HG02759 (cell line): Measurements from ENCODE around the gene DEPDC5.
A peak's percentile ranks its signal among the peaks of the same experiment; 100 is the strongest.
"Not testable (repeated sequence)": the region's sequence is repeated elsewhere in the genome, so short reads cannot be mapped to it uniquely, and the experiment has no call there.

Source experiments
- ATAC-seq: cut with Tn5 transposase; IDR thresholded peaks from one replicate; pipeline ENCODE4 v1.9.1; 2021; ENCODE audit warnings: mild to moderate bottlenecking, moderate library complexity; ENCODE audit not compliant: unreplicated experiment

The DEPDC5 gene

GRCh38 chr22:31753634-31754501, at the start of gene DEPDC5:
DEPDC5 (plus strand) TSS chr22:31754019; CDS start chr22:31754922, 903 bp downstream.
- ATAC-seq = peak; percentile 78

GRCh38 chr22:31707519-31707918, 46.3 kb upstream of the DEPDC5 start:
- no peak for ATAC-seq

DNA sequence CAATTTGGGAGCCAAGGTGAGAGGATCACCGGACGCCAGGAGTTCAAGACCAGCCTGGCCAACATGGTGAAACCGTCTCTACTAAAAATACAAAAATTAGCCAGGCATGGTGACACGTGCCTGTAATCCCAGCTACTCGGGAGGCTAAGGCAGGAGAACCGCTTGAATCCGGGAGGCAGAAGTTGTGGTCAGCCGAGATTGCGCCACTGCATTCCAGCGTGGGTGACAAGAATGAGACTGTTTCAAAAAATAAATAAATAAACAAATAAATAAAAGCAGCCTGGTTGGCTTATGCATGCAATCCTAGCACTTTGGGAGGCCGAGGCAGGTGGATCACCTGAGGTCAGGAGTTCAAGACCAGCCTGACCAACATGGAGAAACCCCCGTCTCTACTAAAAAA, 42.6 kb upstream of the DEPDC5 start:
- not testable (repeated sequence) for ATAC-seq

DNA sequence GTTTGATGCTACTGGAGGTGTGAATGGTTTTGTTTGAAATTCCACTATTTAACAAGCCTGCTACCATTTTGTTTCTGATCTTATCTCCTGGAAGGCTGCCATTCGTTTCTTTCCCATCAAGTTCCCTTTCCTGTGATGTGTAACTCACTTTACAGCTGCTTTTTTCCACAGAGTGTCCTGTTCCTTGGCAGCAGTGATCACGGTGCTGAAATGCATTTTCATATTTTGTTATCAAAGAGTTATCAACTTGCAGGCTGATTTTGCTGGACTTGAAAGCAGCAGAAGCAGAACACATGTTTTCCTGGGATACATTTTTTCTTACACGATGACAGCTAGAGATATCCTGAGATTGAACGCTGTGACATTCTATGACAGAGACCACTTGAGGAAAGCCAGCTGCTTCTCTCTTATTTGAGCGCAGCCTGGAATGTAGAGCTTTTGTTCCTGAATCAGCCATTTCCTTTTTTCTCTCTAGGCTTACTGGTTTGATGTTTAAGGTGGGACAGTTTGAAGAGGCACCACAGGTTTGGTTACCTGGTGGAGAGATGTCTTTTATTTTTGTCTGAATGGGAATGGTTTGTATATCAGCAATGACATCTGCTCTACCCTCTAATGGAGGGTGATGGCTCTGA, 38.6 kb upstream of the DEPDC5 start:
- ATAC-seq = no peak

GRCh38 chr22:31719850-31720471, 33.9 kb upstream of the DEPDC5 start:
- no peak for ATAC-seq

- ATAC-seq = no peak
Measured at GRCh38 chr22:31723723-31724122, 30.1 kb upstream of the DEPDC5 start.

GRCh38 chr22:31726692-31727091, 27.1 kb upstream of the DEPDC5 start:
- no peak for ATAC-seq

- ATAC-seq = no peak
Measured at GRCh38 chr22:31728857-31729256, 25.0 kb upstream of the DEPDC5 start.

- no peak for ATAC-seq
Measured at GRCh38 chr22:31730344-31730711, 23.5 kb upstream of the DEPDC5 start.

DNA sequence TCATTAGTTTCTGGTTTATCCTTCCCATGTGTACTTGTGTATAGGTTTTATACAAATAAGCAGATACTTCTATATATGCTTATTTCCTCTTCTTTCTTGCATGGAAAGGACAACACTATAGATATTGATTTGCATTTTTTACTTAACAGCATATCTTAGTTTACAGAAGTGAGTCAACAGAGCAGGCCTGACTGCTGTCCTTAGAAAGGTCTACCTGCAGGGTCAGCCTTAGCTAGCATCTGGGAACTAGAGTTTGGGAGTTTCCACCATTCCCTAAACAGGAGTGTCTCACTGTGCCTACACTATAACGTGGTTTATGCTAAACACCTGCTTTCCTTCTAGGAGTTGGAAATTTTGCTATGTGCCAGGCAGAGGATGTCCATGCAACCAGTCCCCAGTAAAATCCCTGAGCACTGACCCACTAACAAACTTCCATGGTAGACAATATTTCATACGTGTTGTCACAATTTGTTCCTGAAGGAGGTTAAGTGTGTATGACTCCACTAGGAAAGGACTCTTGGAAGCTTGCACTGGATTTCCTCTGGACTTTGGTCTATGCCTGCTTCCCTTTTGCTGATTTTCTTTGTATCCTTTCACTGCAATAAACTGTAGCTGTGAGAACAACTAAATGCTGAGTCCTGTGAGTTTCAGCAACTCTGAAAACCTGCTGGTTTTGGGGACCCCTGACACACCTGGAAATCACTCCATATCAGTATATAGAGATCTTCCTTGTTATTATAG, 21.6 kb upstream of the DEPDC5 start:
- no peak for ATAC-seq

DNA sequence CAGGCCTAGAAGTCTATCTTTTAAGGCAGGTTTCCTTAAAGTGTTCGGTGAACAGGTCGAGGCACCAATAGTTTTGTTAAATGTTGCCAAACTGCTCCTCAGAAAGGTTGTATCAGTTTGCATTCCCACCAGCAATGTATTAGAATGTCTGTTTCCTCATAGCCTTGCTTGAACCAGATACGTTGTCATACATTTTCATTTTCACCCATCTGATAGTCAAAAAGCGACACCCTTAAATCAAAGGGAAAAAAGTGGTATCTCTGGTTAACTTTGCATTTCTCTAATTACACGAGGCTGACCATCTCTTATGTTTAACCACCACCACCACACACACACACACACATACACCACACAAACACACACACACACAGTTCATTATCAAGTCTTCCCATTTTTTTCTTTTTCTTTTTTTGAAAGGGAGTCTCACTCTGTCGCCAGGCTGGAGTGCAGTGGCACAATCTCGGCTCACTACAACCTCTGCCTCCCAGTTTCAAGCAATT, 20.2 kb upstream of the DEPDC5 start:
- no peak for ATAC-seq

DNA sequence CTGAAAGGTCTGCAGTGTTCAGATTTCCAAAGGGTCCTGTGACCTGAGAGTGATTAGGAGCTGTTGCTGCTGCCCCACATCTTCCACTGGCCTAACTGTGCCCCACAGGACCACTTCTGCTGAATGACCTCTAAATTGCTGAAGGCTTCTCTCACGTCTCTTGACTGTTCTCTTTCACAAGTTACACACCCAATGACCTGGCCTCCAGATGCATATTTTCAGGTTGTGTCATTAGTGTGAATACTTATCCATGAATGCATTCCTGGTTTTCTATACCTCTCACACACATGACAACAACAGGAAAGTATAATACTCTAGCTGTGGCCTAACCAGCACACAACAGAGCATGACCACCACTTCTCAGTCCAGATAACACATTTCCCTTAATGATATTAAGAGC, 19.3 kb upstream of the DEPDC5 start:
- no peak for ATAC-seq

- ATAC-seq = no peak
Measured at GRCh38 chr22:31736458-31736857, 17.4 kb upstream of the DEPDC5 start.

DNA sequence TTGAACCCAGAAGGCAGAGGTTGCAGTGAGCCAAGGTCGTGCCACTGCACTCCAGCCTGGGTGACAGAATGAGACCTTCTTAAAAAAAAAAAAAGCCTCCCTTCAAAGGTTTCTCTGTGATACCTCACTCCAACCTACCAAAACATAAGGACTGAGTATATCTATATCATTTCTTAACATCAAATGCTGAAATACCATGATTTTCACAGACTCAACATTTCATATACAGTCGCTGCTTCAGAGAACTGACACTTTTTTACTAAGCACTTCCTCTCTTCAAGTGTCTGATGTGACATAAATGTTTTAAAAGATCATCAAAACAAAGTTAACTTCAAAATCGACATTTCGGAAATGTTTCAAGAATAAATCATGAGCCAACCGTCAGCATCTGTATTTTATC, 15.9 kb upstream of the DEPDC5 start:
- no peak for ATAC-seq

GRCh38 chr22:31738566-31738965, 15.3 kb upstream of the DEPDC5 start:
- no peak for ATAC-seq

DNA sequence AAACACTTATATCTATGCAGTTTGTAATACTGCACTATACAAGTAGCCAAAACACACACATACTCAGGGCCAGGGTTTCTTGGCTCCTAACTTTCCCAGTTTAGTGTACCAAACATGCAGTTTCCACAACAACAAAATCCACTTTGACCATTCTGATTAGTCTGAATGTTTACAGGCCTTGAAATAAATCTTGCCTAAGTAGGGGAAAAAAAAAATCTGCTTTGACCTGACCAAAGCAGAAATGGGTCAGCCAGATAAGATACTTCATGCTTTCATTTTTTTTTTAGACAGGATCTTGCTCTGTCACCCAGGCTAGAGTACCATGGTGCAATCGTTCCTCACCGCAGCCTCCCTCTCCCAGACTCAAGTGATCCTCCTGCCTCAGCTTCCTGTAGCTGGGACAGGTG, 14.0 kb upstream of the DEPDC5 start:
- no peak for ATAC-seq

DNA sequence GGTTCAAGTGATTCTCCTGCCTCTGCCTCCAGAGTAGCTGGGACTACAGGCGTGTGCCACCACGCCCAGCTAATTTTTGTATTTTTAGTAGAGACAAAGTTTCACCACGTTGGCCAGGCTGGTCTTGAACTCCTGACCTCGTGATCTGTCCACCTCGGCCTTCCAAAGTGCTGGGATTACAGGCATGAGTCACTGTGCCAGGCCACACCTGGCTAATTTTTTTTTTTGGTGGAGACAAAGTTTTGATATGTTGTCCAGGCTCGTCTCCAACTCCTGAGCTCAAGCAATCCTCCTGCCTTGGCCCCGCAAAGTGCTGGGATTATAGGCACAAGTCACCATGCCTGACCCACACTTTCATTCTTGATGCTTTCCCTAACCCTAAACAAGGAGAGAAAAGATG, 13.5 kb upstream of the DEPDC5 start:
- ATAC-seq = not testable (repeated sequence)

DNA sequence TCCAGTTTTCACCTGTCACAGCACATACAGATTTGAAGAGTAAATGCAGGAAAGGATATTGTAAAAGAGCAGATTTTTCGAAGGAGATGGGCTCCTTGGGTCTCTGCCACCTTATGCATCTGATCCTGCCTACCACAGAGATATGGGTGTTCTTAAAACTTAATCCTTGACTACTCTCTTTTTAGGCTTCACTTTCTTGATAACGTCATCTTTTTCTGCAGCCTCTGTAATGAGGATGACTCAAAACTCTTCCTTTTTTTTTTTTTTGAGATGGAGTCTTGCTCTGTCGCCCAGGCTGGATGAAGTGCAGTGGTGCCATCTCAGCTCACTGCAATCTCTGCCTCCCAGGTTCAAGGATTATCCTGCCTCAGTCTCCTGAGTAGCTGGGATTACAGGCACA, 11.7 kb upstream of the DEPDC5 start:
- ATAC-seq = no peak

DNA sequence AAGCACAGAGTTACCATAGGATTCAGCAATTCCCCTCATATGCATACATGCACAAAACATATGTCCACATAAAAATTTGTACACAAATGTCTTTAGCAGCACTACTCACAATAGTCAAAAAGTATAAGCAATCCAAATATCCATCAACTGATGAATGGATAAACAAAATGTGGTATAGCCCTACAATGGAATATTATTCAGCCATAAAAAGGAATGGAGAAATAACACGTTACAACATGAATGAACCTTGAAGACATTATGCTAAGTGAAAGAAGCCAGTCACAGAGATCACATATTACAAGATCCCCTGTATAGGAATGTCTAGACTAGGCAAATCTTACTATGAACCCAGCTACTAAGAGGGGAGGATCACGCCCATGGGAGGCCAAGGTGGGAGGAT, 11.1 kb upstream of the DEPDC5 start:
- no peak for ATAC-seq

DNA sequence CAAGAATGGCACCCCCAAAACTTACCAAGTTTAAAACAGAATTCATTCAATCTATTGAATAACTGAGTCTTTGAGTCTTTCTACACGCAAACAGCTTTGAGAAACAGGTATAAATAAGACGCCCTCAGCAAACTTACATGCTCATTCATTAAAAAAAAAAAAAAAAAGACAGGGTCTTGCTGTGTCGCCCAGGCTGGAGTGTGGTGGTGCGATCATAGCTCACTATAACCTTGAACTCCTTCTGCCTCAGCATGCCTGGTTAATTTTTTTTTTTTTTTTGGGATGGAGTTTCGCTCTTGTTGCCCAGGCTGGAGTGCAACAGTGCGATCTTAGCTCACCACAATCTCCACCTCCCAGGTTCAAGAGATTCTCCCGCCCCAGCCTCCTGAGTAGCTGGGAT, 9.9 kb upstream of the DEPDC5 start:
- ATAC-seq = no peak

DNA sequence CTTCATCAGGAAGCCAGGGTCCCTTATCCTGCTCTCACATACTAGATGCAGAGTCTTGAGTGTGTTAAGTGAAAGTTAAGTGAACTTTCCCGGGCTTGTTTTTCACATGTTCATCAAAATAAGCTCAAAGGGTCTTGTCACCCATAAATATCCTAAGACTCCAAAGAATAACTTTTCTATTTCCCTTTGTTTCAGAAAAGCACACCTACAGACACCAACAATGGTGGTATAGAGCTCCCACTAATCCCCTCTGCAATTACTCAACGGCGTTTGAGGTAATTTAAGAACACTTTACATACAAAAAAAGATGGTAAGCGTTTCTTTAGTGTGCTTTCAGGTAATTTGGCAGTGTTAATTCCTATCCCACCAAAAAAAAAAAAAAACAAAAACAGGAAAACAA, 6.4 kb upstream of the DEPDC5 start:
- no peak for ATAC-seq
